ENCODE measurements around the gene SHISAL1.

DNA sequence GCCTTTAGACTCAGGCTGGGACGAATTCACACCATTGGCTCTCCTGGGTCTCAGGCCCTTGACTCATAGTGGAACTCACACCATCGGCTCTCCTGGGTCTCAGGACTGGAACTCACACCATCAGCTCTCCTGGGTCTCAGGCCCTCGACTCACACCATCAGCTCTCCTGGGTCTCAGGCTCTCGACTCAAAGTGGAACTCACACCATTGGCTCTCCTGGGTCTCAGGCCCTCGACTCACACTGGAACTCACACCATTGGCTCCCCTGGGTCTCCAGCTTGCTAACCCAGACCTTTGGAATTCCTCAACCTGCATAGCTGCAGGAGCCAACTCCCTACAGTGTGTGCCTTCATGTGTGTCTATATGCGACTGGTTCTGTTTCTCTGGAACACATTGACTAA lies 56.7 kb downstream of the SHISAL1 start:
- no peak for TF ChIP-seq TAF1 (IDR thresholded peaks at IDR 0.05; ENCODE audit: borderline replicate concordance, low read depth, low read length)
- TF ChIP-seq, protein P1, sequence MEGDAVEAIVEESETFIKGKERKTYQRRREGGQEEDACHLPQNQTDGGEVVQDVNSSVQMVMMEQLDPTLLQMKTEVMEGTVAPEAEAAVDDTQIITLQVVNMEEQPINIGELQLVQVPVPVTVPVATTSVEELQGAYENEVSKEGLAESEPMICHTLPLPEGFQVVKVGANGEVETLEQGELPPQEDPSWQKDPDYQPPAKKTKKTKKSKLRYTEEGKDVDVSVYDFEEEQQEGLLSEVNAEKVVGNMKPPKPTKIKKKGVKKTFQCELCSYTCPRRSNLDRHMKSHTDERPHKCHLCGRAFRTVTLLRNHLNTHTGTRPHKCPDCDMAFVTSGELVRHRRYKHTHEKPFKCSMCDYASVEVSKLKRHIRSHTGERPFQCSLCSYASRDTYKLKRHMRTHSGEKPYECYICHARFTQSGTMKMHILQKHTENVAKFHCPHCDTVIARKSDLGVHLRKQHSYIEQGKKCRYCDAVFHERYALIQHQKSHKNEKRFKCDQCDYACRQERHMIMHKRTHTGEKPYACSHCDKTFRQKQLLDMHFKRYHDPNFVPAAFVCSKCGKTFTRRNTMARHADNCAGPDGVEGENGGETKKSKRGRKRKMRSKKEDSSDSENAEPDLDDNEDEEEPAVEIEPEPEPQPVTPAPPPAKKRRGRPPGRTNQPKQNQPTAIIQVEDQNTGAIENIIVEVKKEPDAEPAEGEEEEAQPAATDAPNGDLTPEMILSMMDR (IDR thresholded peaks at IDR 0.05 in 2 of 3, conservative IDR thresholded peaks at IDR 0.05 in 1 of 3; ENCODE audit: control insufficient read depth in 2 of 3, extremely low read depth in 1 of 3, insufficient read depth in 1 of 3, low read depth in 3 of 3, low read length in 3 of 3), result no peak
- TF ChIP-seq ZNF24 (IDR thresholded peaks at IDR 0.05), result no peak
- TF ChIP-seq POLR2A (IDR thresholded peaks at IDR 0.05; ENCODE audit: low read depth, low read length), result no peak
- no peak for TF ChIP-seq POLR2AphosphoS5 (IDR thresholded peaks at IDR 0.05; ENCODE audit: low read length)
- TF ChIP-seq JUND (IDR thresholded peaks at IDR 0.05; ENCODE audit: low read depth, low read length), result no peak
- TF ChIP-seq, protein P2, sequence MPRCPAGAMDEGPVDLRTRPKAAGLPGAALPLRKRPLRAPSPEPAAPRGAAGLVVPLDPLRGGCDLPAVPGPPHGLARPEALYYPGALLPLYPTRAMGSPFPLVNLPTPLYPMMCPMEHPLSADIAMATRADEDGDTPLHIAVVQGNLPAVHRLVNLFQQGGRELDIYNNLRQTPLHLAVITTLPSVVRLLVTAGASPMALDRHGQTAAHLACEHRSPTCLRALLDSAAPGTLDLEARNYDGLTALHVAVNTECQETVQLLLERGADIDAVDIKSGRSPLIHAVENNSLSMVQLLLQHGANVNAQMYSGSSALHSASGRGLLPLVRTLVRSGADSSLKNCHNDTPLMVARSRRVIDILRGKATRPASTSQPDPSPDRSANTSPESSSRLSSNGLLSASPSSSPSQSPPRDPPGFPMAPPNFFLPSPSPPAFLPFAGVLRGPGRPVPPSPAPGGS (IDR thresholded peaks at IDR 0.05; ENCODE audit: borderline replicate concordance, insufficient read depth, low read depth, low read length, poor library complexity, severe bottlenecking), result no peak
- TF ChIP-seq HDAC6 (IDR thresholded peaks at IDR 0.05; ENCODE audit: unreplicated experiment), result no peak
- TF ChIP-seq MXI1 (IDR thresholded peaks at IDR 0.05; ENCODE audit: low read depth, low read length), result no peak

All from GM12878 (cell line).